ENCODE measurements around the gene CHPT1. TPM values are rescaled to one million over a fixed set of nuclear protein-coding genes. Genes with fewer than 3 reads are reported as not detected.

Gene CHPT1
- total RNA-seq, 1 donor from 2014 or later, result 12.7 TPM

DNA sequence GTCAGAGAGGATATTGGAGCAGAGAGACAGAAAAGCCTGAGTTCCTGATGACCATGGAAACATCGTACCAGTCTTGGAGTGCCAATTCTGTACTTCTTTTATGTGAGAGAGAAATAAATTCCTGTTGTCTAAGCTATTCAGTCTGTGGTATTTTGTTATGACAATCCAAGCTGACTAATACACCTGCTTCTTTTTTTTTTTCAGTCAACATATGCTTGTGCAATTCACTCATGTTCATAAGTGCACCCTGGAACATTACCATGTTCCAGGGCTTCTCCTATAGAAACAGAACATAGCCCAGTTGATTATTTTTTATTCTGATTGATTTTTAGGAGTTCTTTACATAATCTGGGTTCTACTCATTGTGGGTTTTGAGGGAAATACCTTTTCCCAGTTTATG is 1.7 kb upstream of the CHPT1 start:
- no peak overlapping the region for H3K4me2 ChIP-seq
- DNase-seq (ENCODE audit: low spot score), result no peak
- H3K27me3 ChIP-seq, result peaks cover 42% of the 10 kb centered on the region
- H4K20me1 ChIP-seq (ENCODE audit: low read depth), result no peaks in the 10 kb centered on the region
- Mint-ChIP-seq H3K36me3 (no peaks in the 10 kb centered on the region), H3K4me1 (peaks cover 16% of the 10 kb centered on the region), H3K27ac (no peak overlapping the region), H3K27me3 (ENCODE audit: insufficient read depth, low read depth) (peaks cover 10% of the 10 kb centered on the region), H3K9me3 (no peaks in the 10 kb centered on the region), H3K4me3 (peak overlapping the region; percentile 8)
- H3K4me1 ChIP-seq, result no peaks in the 10 kb centered on the region
- no peak for TF ChIP-seq EZH2 (IDR thresholded peaks at IDR 0.05)
- TF ChIP-seq, protein P1, sequence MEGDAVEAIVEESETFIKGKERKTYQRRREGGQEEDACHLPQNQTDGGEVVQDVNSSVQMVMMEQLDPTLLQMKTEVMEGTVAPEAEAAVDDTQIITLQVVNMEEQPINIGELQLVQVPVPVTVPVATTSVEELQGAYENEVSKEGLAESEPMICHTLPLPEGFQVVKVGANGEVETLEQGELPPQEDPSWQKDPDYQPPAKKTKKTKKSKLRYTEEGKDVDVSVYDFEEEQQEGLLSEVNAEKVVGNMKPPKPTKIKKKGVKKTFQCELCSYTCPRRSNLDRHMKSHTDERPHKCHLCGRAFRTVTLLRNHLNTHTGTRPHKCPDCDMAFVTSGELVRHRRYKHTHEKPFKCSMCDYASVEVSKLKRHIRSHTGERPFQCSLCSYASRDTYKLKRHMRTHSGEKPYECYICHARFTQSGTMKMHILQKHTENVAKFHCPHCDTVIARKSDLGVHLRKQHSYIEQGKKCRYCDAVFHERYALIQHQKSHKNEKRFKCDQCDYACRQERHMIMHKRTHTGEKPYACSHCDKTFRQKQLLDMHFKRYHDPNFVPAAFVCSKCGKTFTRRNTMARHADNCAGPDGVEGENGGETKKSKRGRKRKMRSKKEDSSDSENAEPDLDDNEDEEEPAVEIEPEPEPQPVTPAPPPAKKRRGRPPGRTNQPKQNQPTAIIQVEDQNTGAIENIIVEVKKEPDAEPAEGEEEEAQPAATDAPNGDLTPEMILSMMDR (IDR thresholded peaks at IDR 0.05), result no peak
- TF ChIP-seq EZH2phosphoT487 (IDR thresholded peaks at IDR 0.05), result no peak
- no peak overlapping the region for H3K4me3 ChIP-seq
- H3K27ac ChIP-seq, result no peak overlapping the region
- H3K36me3 ChIP-seq, result no peaks in the 10 kb centered on the region
- no peak overlapping the region for H3K9ac ChIP-seq
- H3F3A ChIP-seq (ENCODE audit: low read depth), result no peaks in the 10 kb centered on the region
- H2AFZ ChIP-seq (replicated peaks), result no peak overlapping the region
- no peaks in the 10 kb centered on the region for H3K79me2 ChIP-seq (ENCODE audit: low read depth)
- no peaks in the 10 kb centered on the region for H3K9me3 ChIP-seq (ENCODE audit: low read depth)

DNA sequence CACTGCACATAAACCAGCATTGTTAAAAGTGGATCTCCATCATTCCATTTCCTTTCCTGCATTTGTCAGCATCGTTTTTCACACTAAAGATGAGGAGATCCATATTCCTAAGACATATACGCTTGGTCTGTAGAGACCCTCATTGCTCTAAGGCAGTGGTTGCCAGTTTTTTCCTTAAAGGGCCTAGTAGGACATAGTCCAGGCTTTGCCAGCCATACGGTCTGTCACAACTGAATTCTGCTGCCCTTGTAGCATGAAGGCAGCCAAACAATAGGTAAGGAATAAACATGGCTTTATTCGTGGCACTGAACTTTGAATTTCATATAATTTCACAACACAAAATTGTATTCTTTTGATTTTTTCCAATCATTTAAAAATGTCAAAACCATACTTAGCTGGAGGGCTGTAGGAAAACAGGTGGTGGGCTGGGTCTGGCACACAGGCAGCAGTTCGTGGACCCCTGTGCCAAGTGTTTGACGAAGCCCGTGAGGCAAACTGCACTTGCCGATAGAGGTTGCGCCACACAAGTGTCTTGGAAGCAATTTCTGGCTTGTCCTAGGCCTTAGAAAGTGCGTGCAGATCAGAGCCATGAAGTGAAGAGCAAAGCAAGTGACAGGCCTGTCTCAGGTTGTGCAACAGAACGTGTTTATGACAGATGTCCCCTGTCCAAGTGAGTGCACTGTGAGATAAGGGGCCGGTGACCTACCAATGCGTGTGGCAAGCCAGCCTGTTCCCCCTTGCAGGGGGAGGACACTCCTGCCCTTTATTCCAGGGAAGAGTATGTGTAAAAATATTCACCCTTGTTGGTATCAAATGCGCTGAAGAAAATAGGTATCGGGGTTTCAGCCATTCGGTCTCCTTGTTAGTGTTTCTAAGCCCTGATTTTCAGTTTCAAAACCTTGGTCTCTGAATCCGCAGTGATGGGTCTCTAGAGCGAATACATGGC is 916 bp upstream of the CHPT1 start:
- Histone ChIP-seq H3K79me2 (ENCODE audit: low read depth) (no peaks in the 10 kb centered on the region), H3K4me2 (peak overlapping the region; percentile 97), H3K4me3 (peak overlapping the region; percentile 83), H3K4me1 (no peaks in the 10 kb centered on the region), H3K9me3 (ENCODE audit: low read depth) (no peaks in the 10 kb centered on the region), H3K36me3 (no peaks in the 10 kb centered on the region), H3F3A (ENCODE audit: low read depth) (no peaks in the 10 kb centered on the region), H3K9ac (no peak overlapping the region), H3K27ac (no peak overlapping the region), H4K20me1 (ENCODE audit: low read depth) (no peaks in the 10 kb centered on the region), H3K27me3 (peaks cover 42% of the 10 kb centered on the region), H2AFZ (replicated peaks) (peak overlapping the region; percentile 89)
- Mint-ChIP-seq H3K4me3 (peak overlapping the region; percentile 92), H3K36me3 (no peaks in the 10 kb centered on the region), H3K4me1 (peaks cover 16% of the 10 kb centered on the region), H3K27me3 (ENCODE audit: insufficient read depth, low read depth) (peaks cover 10% of the 10 kb centered on the region), H3K27ac (peak overlapping the region; percentile 53), H3K9me3 (no peaks in the 10 kb centered on the region)
- no peak for TF ChIP-seq EZH2phosphoT487 (IDR thresholded peaks at IDR 0.05)
- TF ChIP-seq, protein P1 (IDR thresholded peaks at IDR 0.05), result no peak
- TF ChIP-seq EZH2 (IDR thresholded peaks at IDR 0.05), result peak; percentile 31
- no peak for DNase-seq (ENCODE audit: low spot score)

DNA sequence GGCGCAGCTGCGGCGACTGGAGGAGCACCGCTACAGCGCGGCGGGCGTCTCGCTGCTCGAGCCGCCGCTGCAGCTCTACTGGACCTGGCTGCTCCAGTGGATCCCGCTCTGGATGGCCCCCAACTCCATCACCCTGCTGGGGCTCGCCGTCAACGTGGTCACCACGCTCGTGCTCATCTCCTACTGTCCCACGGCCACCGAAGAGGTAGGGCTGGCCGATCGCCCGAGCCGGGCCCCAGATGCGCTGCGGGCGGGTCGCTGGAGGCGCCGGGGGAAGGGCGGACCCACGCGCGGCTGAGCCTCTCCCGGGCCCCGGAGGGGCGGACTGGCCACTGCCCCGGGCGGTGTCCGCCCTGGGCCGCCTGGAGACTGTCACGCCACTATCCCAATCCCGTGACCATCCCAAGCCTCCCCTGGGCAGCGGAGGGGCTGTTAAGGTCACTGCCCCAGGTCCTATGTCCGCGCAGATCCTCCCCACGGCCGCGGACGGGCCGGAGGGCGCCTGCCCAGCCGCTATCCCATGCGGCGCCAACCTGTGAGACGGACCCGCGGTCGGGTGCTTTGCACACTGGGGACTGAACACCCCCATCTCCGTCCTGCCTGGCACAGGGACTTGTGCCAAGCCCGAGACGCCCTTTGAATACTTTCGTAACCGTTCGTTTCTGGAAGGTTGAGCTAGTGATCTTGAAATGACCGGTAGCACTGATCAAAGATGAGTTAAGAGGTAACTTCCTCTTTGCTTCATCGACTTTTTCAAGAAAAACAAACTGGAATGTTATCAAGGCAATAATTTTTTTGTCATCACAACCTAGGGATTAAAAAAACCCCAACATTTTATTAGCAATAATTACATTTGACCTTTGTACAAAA is 725 bp downstream of the CHPT1 start:
- no peak overlapping the region for H3K27ac ChIP-seq
- H3K36me3 ChIP-seq, result no peaks in the 10 kb centered on the region
- Mint-ChIP-seq H3K9me3 (no peaks in the 10 kb centered on the region), H3K27ac (peak overlapping the region; percentile 52), H3K27me3 (ENCODE audit: insufficient read depth, low read depth) (peaks cover 12% of the 10 kb centered on the region), H3K4me1 (peaks cover 16% of the 10 kb centered on the region), H3K4me3 (peak overlapping the region; percentile 94), H3K36me3 (no peaks in the 10 kb centered on the region)
- no peak for DNase-seq (ENCODE audit: low spot score)
- no peaks in the 10 kb centered on the region for H3K9me3 ChIP-seq (ENCODE audit: low read depth)
- H3K4me3 ChIP-seq, result peak overlapping the region; percentile 83
- no peaks in the 10 kb centered on the region for H3K4me1 ChIP-seq
- peak overlapping the region; percentile 93 for H2AFZ ChIP-seq (replicated peaks)
- H3F3A ChIP-seq (ENCODE audit: low read depth), result no peaks in the 10 kb centered on the region
- H3K4me2 ChIP-seq, result peak overlapping the region; percentile 97
- H3K27me3 ChIP-seq, result peaks cover 42% of the 10 kb centered on the region
- peaks cover 3% of the 10 kb centered on the region for H4K20me1 ChIP-seq (ENCODE audit: low read depth)
- peak; percentile 6 for TF ChIP-seq EZH2phosphoT487 (IDR thresholded peaks at IDR 0.05)
- TF ChIP-seq EZH2 (IDR thresholded peaks at IDR 0.05), result peak; percentile 58
- TF ChIP-seq, protein P1 (IDR thresholded peaks at IDR 0.05), result no peak
- H3K79me2 ChIP-seq (ENCODE audit: low read depth), result no peaks in the 10 kb centered on the region
- H3K9ac ChIP-seq, result peak overlapping the region; percentile 39
